NCI-H2107 treated with DMSO at 0.1 percent for 48 hours (cell line): ENCODE data around the gene MYCN.

Source experiments
- DNase-seq: peaks from one replicate; lab custom pipeline; 2025; ENCODE audit not compliant: unreplicated experiment; lab: John Stamatoyannopoulos, UW

MYCN gene

DNA sequence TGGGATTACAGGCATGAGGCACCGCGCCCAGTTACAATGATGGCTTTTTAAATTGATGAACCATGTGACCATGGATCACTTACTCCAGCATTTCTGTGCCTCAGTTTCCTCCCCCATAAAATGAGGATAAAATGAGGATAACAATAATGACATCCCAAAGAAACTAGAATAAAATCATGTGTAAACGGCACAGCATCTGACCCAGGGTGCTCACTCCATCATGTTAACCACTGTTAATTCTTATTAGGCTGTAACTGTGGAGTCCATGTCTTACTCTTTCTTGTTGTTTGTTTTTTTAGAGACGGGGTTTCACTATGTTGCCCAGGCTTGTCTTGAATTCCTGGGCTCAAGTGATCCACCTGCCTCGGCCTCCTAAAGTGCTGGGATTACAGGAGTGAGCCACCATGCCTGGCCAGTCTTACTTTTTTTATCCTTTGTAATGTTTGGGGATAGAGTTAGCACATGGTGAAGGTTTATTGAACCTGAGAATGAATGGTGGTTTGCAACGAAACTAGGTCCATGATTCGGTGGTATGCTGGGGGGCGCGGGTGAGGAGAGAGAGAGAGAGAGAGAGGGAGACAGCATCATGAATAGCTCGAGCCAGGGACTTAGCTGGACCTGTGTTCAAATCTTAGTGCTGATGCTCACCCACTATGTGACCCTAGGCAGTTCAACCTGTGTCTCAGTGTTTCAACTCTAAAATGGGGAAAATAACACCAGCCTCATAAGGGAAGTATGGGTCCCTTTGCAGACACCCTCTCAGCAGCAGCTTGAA, 52.3 kb downstream of the MYCN start:
- no peak for DNase-seq

DNA sequence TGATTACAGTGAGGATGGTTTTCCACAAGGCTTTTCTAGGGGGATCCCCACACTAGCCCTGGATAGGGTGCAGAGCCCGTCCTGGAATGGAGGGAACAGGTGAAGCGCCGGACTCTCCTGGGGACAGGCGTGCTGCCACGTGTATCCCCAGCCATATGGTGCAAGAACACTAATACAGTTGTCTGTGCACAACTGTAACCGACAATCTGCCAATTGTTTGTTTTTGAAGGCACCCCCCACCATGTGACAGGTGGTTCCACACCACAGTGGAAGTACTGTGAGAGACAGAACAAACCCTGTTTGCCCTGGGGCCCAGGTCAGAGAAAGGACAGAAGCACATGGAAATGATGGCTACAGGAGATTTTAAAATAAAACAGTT, 52.9 kb downstream of the MYCN start:
- DNase-seq, result no peak

- DNase-seq, result no peak
These were observed 53.3 kb downstream of the MYCN start for GRCh38 chr2:15993666-15994065.

GRCh38 chr2:15995603-15996002, 55.3 kb downstream of the MYCN start:
- no peak for DNase-seq
